Measurements from ENCODE around the gene CDH4.

GRCh38 chr20:61429458-61430227, 177.6 kb downstream of the CDH4 start:
- TF ChIP-seq, protein P1, sequence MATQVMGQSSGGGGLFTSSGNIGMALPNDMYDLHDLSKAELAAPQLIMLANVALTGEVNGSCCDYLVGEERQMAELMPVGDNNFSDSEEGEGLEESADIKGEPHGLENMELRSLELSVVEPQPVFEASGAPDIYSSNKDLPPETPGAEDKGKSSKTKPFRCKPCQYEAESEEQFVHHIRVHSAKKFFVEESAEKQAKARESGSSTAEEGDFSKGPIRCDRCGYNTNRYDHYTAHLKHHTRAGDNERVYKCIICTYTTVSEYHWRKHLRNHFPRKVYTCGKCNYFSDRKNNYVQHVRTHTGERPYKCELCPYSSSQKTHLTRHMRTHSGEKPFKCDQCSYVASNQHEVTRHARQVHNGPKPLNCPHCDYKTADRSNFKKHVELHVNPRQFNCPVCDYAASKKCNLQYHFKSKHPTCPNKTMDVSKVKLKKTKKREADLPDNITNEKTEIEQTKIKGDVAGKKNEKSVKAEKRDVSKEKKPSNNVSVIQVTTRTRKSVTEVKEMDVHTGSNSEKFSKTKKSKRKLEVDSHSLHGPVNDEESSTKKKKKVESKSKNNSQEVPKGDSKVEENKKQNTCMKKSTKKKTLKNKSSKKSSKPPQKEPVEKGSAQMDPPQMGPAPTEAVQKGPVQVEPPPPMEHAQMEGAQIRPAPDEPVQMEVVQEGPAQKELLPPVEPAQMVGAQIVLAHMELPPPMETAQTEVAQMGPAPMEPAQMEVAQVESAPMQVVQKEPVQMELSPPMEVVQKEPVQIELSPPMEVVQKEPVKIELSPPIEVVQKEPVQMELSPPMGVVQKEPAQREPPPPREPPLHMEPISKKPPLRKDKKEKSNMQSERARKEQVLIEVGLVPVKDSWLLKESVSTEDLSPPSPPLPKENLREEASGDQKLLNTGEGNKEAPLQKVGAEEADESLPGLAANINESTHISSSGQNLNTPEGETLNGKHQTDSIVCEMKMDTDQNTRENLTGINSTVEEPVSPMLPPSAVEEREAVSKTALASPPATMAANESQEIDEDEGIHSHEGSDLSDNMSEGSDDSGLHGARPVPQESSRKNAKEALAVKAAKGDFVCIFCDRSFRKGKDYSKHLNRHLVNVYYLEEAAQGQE (IDR thresholded peaks at IDR 0.05; ENCODE audit: insufficient read depth in 1 of 2, low read depth in 2 of 2, low read length in 1 of 2): no peak
- TF ChIP-seq, protein P2, sequence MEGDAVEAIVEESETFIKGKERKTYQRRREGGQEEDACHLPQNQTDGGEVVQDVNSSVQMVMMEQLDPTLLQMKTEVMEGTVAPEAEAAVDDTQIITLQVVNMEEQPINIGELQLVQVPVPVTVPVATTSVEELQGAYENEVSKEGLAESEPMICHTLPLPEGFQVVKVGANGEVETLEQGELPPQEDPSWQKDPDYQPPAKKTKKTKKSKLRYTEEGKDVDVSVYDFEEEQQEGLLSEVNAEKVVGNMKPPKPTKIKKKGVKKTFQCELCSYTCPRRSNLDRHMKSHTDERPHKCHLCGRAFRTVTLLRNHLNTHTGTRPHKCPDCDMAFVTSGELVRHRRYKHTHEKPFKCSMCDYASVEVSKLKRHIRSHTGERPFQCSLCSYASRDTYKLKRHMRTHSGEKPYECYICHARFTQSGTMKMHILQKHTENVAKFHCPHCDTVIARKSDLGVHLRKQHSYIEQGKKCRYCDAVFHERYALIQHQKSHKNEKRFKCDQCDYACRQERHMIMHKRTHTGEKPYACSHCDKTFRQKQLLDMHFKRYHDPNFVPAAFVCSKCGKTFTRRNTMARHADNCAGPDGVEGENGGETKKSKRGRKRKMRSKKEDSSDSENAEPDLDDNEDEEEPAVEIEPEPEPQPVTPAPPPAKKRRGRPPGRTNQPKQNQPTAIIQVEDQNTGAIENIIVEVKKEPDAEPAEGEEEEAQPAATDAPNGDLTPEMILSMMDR (IDR thresholded peaks at IDR 0.05): no peak
- TF ChIP-seq POLR2AphosphoS5 (IDR thresholded peaks at IDR 0.05; ENCODE audit: low read depth, low read length): no peak
- TF ChIP-seq SIN3A (IDR thresholded peaks at IDR 0.05; ENCODE audit: borderline replicate concordance, insufficient read depth, low read depth, low read length): no peak
- no peak for TF ChIP-seq TCF7L2 (IDR thresholded peaks at IDR 0.05; ENCODE audit: low read depth, low read length)
